ENCODE results near the gene ZNF296.

The ZNF296 gene

GRCh38 chr19:45079063-45079910 is 3.0 kb upstream of the ZNF296 start, which contains the start of gene GEMIN7:
GEMIN7 (plus strand) TSS chr19:45079260; CDS start chr19:45090115, 10,855 bp downstream.
- peak; percentile 29 for DNase-seq

GRCh38 chr19:45078390-45079062 is 2.2 kb upstream of the ZNF296 start:
- DNase-seq: no peak

- DNase-seq: no peak
These were observed 813 bp upstream of the ZNF296 start for GRCh38 chr19:45076851-45077730.

- DNase-seq: no peak
These were observed 813 bp downstream of the ZNF296 start for GRCh38 chr19:45075301-45076028.

GRCh38 chr19:45074744-45075300 is 1.5 kb downstream of the ZNF296 start:
- DNase-seq: no peak

- DNase-seq: no peak
These were observed 4.1 kb downstream of the ZNF296 start for GRCh38 chr19:45071969-45072790.

GRCh38 chr19:45071545-45071938 is 4.7 kb downstream of the ZNF296 start:
- no peak for DNase-seq

GRCh38 chr19:45070861-45071544 is 5.3 kb downstream of the ZNF296 start:
- no peak for DNase-seq

- DNase-seq: no peak
These were observed 6.1 kb downstream of the ZNF296 start for GRCh38 chr19:45070214-45070613.

GRCh38 chr19:45069056-45069455 is 7.2 kb downstream of the ZNF296 start:
- DNase-seq: no peak

- no peak for DNase-seq
These were observed 8.2 kb downstream of the ZNF296 start for GRCh38 chr19:45068041-45068440.

- DNase-seq: no peak
These were observed 9.2 kb downstream of the ZNF296 start for GRCh38 chr19:45066921-45067661.

GRCh38 chr19:45063851-45064801 is 12.2 kb downstream of the ZNF296 start:
- no peak for DNase-seq

- DNase-seq: no peak
These were observed 14.3 kb downstream of the ZNF296 start for GRCh38 chr19:45061965-45062364.

GRCh38 chr19:45059258-45059965 is 16.9 kb downstream of the ZNF296 start:
- DNase-seq: peak; percentile 55

GRCh38 chr19:45058622-45059159 is 17.6 kb downstream of the ZNF296 start:
- DNase-seq: no peak

- DNase-seq: no peak
These were observed 18.8 kb downstream of the ZNF296 start for GRCh38 chr19:45057444-45057843.

GRCh38 chr19:45056831-45057230 is 19.4 kb downstream of the ZNF296 start:
- no peak for DNase-seq
